Tibial artery (tissue), 4 donors: Measurements from ENCODE around the gene HOXB2.

Experiments used
- DNase-seq, 2 donors: peaks; one replicate each; pipeline ENCODE4 v3.0.0-alpha.2; 2019
- H3K27ac ChIP-seq, 2 donors: fragments of 200-600 bp; sonication (generic) in 1 of 2; 1 replicate in 1 of 2; 2 replicates in 1 of 2; pipeline ENCODE4 v1.5.1; 2018 to 2019; ENCODE audit warnings: mild to moderate bottlenecking in 1 of 2
- H3K27me3 ChIP-seq, 2 donors: fragments of 200-600 bp; sonication (generic) in 1 of 2; one replicate each; pipeline versions ENCODE4 v1.5.1 to v1.6.0; 2016 to 2019
- H3K36me3 ChIP-seq, 3 donors: fragments of 200-600 bp; sonication (generic) in 2 of 3; one replicate each; pipeline ENCODE4 v1.5.1; 2016 to 2019; ENCODE audit warnings: mild to moderate bottlenecking in 2 of 3
- H3K4me1 ChIP-seq, 4 donors: fragments of 200-600 bp; sonication (generic) in 2 of 4; 1 replicate in 3 of 4; 2 replicates in 1 of 4; pipeline ENCODE4 v1.5.1; 2016 to 2019
- H3K4me3 ChIP-seq, 2 donors: fragments of 200-600 bp; sonication (generic) in 1 of 2; 1 replicate in 1 of 2; 2 replicates in 1 of 2; pipeline ENCODE4 v1.5.1; 2018 to 2019; ENCODE audit warnings: mild to moderate bottlenecking in 2 of 2
- H3K9me3 ChIP-seq, 3 donors: fragments of 200-600 bp; sonication (generic) in 1 of 3; one replicate each; pipeline ENCODE4 v1.5.1; 2016 to 2019
- CTCF ChIP-seq, 2 experiments: fragments of 200-600 bp in 1 of 2; fragments of 450-650 bp in 1 of 2; IDR thresholded peaks; one replicate each; pipeline ENCODE4 v1.5.1; 2017 to 2019; ENCODE audit warnings: antibody characterized with exemption in 2 of 2, mild to moderate bottlenecking in 1 of 2, moderate library complexity in 1 of 2
- intact Hi-C: fragments of 100-400 bp; cut with DNase I; formaldehyde crosslinking; loops from one replicate; pipeline ENCODE4 v1.15.0; 2023; ENCODE audit warnings: low total_unique reads

HOXB2 gene

GRCh38 chr17:48577330-48577945, 32.5 kb upstream of the HOXB2 start:
- intact Hi-C loops, result no loop called here
- Histone ChIP-seq H3K27ac (peak overlapping the region; percentile 24 to 75), H3K4me1 (peaks cover 0 to 34% (median 20%) of the 10 kb centered on the region in 4 donors), H3K36me3 (no peaks in the 10 kb centered on the region), H3K9me3 (no peaks in the 10 kb centered on the region), H3K4me3 (peak overlapping the region; percentile 51 to 60), H3K27me3 (peaks cover 8 to 48% of the 10 kb centered on the region in 2 donors)
- TF ChIP-seq CTCF (IDR thresholded peaks at IDR 0.05), result no peak
- no peak for DNase-seq

GRCh38 chr17:48576479-48577309, 31.8 kb upstream of the HOXB2 start:
- DNase-seq, result no peak
- Histone ChIP-seq H3K9me3 (no peaks in the 10 kb centered on the region), H3K27me3 (peaks cover 8 to 41% of the 10 kb centered on the region in 2 donors), H3K4me1 (peaks cover 0 to 29% (median 17%) of the 10 kb centered on the region in 4 donors), H3K4me3 (peak overlapping the region; percentile 51 to 60), H3K27ac (peak overlapping the region; percentile 24 to 75), H3K36me3 (no peaks in the 10 kb centered on the region)
- TF ChIP-seq CTCF (IDR thresholded peaks at IDR 0.05), result no peak
- intact Hi-C loops, result no loop called here

- H3K4me1 ChIP-seq, result peaks cover 0 to 32% (median 16%) of the 10 kb centered on the region in 4 donors
- peak overlapping the region in 1 of 2 donors; percentile 75 for H3K27ac ChIP-seq
- TF ChIP-seq CTCF (IDR thresholded peaks at IDR 0.05), result no peak
- H3K4me3 ChIP-seq, result peak overlapping the region; percentile 51 to 60
- H3K9me3 ChIP-seq, result no peaks in the 10 kb centered on the region
- no peak for DNase-seq
- intact Hi-C loops, result no loop called here
- H3K36me3 ChIP-seq, result no peaks in the 10 kb centered on the region
- peaks cover 8 to 34% of the 10 kb centered on the region in 2 donors for H3K27me3 ChIP-seq
Observed at GRCh38 chr17:48575673-48576478, 31.0 kb upstream of the HOXB2 start.

- no peaks in the 10 kb centered on the region for H3K9me3 ChIP-seq
- peaks cover 8 to 27% of the 10 kb centered on the region in 2 donors for H3K27me3 ChIP-seq
- peaks cover 0 to 39% (median 18%) of the 10 kb centered on the region in 4 donors for H3K4me1 ChIP-seq
- no peak for DNase-seq
- intact Hi-C loops, result no loop called here
- peak overlapping the region in 1 of 2 donors; percentile 75 for H3K27ac ChIP-seq
- no peaks in the 10 kb centered on the region for H3K36me3 ChIP-seq
- TF ChIP-seq CTCF (IDR thresholded peaks at IDR 0.05), result no peak
- no peak overlapping the region for H3K4me3 ChIP-seq
Observed at GRCh38 chr17:48575066-48575582, 30.2 kb upstream of the HOXB2 start.

- Histone ChIP-seq H3K9me3 (no peaks in the 10 kb centered on the region), H3K27me3 (peaks cover 8 to 23% of the 10 kb centered on the region in 2 donors), H3K4me1 (peaks cover 0 to 43% (median 20%) of the 10 kb centered on the region in 4 donors), H3K27ac (peak overlapping the region in 1 of 2 donors; percentile 75), H3K4me3 (no peak overlapping the region), H3K36me3 (no peaks in the 10 kb centered on the region)
- intact Hi-C loops, result no loop called here
- DNase-seq, result no peak
- no peak for TF ChIP-seq CTCF (IDR thresholded peaks at IDR 0.05)
Observed at GRCh38 chr17:48574505-48575065, 29.7 kb upstream of the HOXB2 start.
